ENCODE measurements around the gene MATCAP1.
A peak's percentile ranks its signal among the peaks of the same experiment; 100 is the strongest.

The MATCAP1 gene

DNA sequence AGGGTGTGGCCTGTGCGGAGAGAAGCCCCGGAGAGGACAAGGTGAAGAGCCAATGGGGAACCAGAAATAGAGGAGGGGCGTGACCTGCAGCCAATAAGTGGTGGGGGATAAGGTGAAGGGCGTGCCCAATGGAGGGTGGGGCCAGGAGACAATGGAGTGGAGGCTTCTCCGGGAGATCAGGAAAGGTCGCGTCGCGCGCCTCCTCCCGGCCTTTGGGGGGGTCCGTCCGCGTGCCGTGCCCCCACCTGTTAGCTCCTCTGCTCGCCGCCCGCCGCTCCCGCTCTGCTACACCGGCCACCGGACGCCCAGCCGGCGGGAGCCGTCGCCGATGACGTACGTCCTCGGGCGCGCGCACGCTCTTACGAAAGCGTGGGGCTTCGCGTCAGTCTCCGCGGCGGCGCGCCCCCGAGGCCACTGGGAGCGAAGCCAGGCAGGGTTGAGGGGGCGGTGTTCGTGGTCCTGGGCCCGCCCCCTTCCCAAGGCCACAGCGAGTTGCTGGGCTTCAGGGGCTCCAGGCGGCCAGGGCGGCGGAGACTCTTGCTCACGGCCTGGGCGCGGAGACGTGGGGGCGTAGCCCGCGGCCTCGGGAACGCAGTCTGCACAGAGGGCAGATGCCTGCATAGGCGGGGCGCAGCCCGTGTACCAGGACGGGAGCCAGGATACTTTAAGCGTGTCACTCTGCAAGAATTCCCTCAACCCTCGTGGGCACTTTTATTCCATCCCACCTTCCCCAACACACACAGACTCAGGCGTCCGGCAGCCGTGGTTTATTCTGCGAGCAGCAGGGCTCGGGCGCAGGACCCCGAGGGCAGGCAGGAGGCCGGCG lies at the start of gene MATCAP1:
MATCAP1 (minus strand) TSS at position 337 of the 826 bp plus-strand sequence. CDS start 3,353 bp downstream, outside the sequence.
- peak within 1 kb of the TSS; percentile 85 for H3K27ac ChIP-seq

DNA sequence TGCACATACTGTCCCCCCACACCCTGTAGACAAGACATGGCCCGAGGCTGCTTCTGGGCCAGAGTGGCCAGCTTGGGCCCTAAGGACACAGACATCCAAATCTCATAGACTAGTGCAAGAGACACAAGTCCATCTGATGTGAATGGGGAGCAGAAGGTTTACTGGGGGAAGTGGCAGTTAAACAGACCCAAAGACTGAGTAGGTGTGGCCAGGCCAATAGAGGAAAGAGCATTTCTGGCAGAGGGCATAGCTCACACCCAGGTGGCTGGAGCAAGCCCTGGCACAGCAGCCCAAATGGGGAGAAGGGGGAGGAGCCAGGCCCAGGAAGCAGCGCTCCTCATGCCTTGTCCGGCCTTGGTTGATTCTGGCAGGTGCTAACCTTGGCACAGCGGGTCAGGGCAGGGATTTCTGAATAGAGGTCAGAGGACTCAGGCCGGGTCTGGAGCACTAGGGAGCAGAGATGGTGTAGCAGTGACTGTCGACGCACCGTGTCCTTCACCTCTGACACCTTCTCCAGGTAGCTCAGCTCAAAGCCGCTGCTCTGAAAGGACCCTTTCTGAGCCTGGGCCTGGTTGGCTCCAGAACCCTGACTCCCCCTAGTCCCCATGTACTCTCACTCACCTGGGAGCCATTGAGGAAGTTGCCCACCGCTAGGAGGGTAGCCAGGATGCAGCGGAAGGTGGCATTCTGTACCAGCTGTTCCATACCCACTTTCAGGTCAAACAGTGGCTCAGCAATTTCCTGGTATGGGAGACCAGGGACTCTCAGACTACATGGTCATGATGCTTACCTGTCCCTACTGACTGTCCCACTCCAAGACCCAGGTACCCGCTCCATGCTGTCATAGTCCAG lies 47.3 kb upstream of the MATCAP1 start:
- TF ChIP-seq, protein P1, sequence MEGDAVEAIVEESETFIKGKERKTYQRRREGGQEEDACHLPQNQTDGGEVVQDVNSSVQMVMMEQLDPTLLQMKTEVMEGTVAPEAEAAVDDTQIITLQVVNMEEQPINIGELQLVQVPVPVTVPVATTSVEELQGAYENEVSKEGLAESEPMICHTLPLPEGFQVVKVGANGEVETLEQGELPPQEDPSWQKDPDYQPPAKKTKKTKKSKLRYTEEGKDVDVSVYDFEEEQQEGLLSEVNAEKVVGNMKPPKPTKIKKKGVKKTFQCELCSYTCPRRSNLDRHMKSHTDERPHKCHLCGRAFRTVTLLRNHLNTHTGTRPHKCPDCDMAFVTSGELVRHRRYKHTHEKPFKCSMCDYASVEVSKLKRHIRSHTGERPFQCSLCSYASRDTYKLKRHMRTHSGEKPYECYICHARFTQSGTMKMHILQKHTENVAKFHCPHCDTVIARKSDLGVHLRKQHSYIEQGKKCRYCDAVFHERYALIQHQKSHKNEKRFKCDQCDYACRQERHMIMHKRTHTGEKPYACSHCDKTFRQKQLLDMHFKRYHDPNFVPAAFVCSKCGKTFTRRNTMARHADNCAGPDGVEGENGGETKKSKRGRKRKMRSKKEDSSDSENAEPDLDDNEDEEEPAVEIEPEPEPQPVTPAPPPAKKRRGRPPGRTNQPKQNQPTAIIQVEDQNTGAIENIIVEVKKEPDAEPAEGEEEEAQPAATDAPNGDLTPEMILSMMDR (conservative IDR thresholded peaks at IDR 0.05): no peak
- no peak overlapping the region for H3K27ac ChIP-seq

More for the DNA sequence above, at the start of gene MATCAP1:
- TF ChIP-seq, protein P1 (conservative IDR thresholded peaks at IDR 0.05): no peak

DNA sequence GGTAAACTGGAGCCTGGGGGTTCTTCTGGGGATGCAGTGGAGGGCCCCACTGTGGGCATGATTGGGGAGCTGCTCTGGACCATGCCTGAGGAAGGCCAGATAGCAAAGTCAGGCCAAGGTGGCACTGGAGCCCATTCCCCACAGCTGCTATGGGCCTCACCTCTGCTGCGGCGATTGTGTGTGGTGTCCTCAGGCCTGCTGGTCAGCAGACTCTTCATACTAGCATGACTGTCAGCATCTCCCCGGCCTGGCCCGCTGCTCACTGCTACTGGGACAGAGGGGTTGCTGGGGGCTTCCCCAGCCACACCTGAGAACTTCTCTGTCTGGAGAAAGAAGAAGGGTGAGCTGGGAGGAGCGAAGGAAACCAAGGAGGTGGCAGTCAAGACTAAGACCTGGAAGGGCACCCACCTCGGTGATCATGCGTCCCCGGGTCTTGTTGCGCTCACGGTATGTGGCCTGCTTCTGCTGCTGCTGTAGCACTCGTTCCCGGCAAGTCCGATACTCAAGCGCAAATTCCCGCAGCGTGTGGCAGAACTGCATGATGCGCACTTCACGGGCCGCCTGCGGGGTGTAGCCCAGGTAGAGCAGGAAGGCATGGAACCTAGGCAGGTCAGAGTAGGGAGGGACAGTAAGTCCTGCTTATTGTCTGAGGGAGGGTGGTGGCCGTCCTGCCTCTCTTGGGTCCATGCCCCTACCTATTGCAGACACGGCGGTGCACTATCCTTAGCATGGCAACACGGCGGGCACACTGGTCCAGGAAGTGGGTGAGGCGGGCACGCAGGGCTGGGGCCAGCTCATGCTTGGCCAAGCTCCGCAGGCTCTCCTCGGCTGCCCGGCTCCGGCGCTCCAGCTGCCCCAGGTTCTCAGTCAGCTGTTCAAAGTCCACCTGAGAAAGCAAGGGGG lies 46.4 kb upstream of the MATCAP1 start:
- TF ChIP-seq, protein P1 (conservative IDR thresholded peaks at IDR 0.05): no peak
- H3K27ac ChIP-seq: no peak overlapping the region

DNA sequence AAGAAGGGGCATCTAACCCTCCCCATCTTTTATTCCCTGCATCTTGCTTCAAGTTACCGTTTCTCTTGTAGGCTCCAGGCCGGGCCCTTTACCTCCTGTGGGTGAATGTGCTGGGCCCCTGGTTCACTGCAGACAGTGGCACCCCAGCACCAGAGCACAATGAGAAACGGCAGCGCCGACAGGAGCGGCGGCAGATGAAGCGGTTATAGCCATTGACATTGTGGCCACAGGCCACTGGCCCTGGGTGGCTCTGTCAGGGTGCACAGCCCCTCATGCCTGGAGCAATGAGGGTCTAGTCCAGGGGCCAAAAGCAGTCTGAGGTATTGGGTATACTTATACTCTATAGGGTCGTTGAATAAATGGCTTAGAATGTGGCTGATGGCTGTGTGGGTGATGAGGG lies 45.1 kb upstream of the MATCAP1 start:
- TF ChIP-seq, protein P1 (conservative IDR thresholded peaks at IDR 0.05): no peak
- H3K27ac ChIP-seq: no peak overlapping the region

DNA sequence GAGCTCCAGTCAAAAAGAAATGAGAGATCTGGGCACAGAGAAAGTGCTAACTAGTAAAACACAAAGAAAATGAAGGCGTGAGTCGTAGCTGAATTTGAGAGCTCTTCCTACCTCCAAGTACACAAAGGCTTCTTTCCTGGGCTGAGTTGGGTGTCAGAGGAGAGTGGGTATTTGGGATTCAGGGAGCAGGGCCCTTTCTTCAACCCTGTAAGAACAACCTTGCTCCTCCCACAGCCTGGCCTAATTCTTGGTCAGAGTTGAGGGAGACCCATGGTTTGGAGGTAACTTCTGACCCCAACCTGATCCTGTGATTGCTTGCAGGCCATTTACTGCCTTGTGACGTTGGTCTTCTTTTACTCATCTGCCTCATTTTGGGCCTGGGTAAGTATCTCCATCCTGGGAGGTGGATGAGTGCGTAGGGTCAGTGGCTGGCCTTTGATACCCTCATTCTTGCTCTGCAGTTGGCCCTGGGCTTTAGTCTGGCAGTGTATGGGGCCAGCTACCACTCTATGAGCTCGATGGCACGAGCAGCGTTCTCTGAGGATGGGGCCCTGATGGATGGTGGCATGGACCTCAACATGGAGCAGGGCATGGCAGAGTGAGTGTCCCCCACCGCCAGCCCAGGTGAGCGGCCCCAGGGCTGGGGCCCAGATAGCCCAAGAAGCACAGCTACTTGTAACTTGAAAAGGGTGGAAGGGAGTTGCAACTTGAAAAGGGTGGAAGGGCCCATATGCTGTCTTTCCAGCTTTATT lies 44.4 kb upstream of the MATCAP1 start:
- H3K27ac ChIP-seq: no peak overlapping the region
- TF ChIP-seq, protein P1 (conservative IDR thresholded peaks at IDR 0.05): no peak

DNA sequence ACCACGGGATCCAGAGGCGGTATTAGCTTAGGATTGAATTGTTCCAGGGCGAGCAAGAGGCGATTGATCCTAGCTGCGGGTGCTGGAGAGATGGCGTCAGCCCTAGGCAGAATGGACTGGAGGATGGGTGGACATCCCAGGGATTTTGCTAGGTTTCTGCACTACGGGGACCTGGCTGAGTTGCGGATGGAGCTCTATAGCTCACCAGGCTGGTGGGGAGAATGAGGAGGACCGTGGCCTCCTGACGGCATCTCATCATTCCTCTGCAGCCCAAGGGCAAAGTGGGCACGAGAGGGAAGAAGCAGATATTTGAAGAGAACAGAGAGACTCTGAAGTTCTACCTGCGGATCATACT lies 43.8 kb upstream of the MATCAP1 start:
- H3K27ac ChIP-seq: peak overlapping the region; percentile 66; the same call in 1 of the 2 replicates
- TF ChIP-seq, protein P1 (conservative IDR thresholded peaks at IDR 0.05): no peak

All from VCaP (cell line).